CD14-positive monocyte (primary cell): ENCODE measurements around the gene CCDC33. TPM values are rescaled to one million over a fixed set of nuclear protein-coding genes. Genes with fewer than 3 reads are reported as not detected.

Source experiments
- DNase-seq, 3 donors: peaks; one replicate each; pipeline ENCODE4 v3.0.0-alpha.2; 2011 to 2022
- H2AFZ ChIP-seq: 2 replicates; pipeline ENCODE4 v1.6.0; 2012; ENCODE audit warnings: mild to moderate bottlenecking, low read depth, low read length, inconsistent platforms; ENCODE audit not compliant: insufficient read depth, poor library complexity, severe bottlenecking
- H3K27ac ChIP-seq, 2 donors: 1 replicate in 1 of 2; 2 replicates in 1 of 2; pipeline ENCODE4 v1.5.1; 2012 to 2013; ENCODE audit warnings: low read length in 2 of 2, control low read depth in 1 of 2, inconsistent platforms in 1 of 2, low read depth in 1 of 2, mild to moderate bottlenecking in 1 of 2
- H3K27me3 ChIP-seq, 2 donors: one replicate each; pipeline versions ENCODE4 v1.6.0 to v1.6.1; 2011 to 2013; ENCODE audit warnings: low read length in 2 of 2; ENCODE audit not compliant: control insufficient read depth in 2 of 2, insufficient read depth in 2 of 2
- H3K36me3 ChIP-seq, 2 donors: replicated peaks in 1 of 2; 1 replicate in 1 of 2; 2 replicates in 1 of 2; pipeline versions ENCODE4 v1.5.1 to v1.6.1; 2012 to 2013; ENCODE audit warnings: low read length in 2 of 2, control low read depth in 1 of 2, inconsistent platforms in 1 of 2, mild to moderate bottlenecking in 1 of 2; ENCODE audit not compliant: insufficient read depth in 2 of 2, control insufficient read depth in 1 of 2
- H3K4me1 ChIP-seq, 2 donors: 1 replicate in 1 of 2; 2 replicates in 1 of 2; pipeline versions ENCODE4 v1.5.1 to v1.6.1; 2012 to 2013; ENCODE audit warnings: low read length in 2 of 2, control low read depth in 1 of 2, inconsistent platforms in 1 of 2, mild to moderate bottlenecking in 1 of 2, moderate library complexity in 1 of 2; ENCODE audit not compliant: insufficient read depth in 2 of 2, control insufficient read depth in 1 of 2
- H3K4me2 ChIP-seq: replicated peaks from 2 replicates; pipeline ENCODE3; 2012; ENCODE audit warnings: low read length, moderate library complexity, mild to moderate bottlenecking; ENCODE audit not compliant: poor library complexity, severe bottlenecking; ENCODE audit errors: extremely low read depth
- H3K4me3 ChIP-seq, 3 experiments: fragments of 200-600 bp in 1 of 3; sonication (generic) in 1 of 3; replicated peaks in 1 of 3; 1 replicate in 2 of 3; 2 replicates in 1 of 3; pipeline ENCODE4 v1.5.1; 2011 to 2013; ENCODE audit warnings: low read length in 3 of 3, mild to moderate bottlenecking in 3 of 3, control low read depth in 2 of 3, low read depth in 2 of 3, inconsistent platforms in 1 of 3, moderate library complexity in 1 of 3
- H3K79me2 ChIP-seq: 2 replicates; pipeline ENCODE4 v1.6.0; 2012; ENCODE audit warnings: mild to moderate bottlenecking, control low read depth, inconsistent platforms, low read length, moderate library complexity; ENCODE audit not compliant: insufficient read depth
- H3K9ac ChIP-seq: 2 replicates; pipeline ENCODE4 v1.6.0; 2017; ENCODE audit warnings: low read length, mild to moderate bottlenecking; ENCODE audit not compliant: insufficient read depth, poor library complexity, severe bottlenecking
- H3K9me3 ChIP-seq, 2 donors: replicated peaks in 1 of 2; 1 replicate in 1 of 2; 2 replicates in 1 of 2; pipeline versions ENCODE4 v1.5.1 to v1.6.1; 2012 to 2013; ENCODE audit warnings: low read length in 2 of 2, control low read depth in 1 of 2; ENCODE audit not compliant: control insufficient read depth in 1 of 2, insufficient read depth in 1 of 2
- H4K20me1 ChIP-seq: 2 replicates; pipeline ENCODE4 v1.6.0; 2012; ENCODE audit warnings: mild to moderate bottlenecking, low read length, control low read depth, moderate library complexity; ENCODE audit not compliant: insufficient read depth
- H3K27ac Mint-ChIP-seq, 7 donors: one replicate each; pipeline ENCODE4 v1.8.0; 2020; ENCODE audit warnings: mild to moderate bottlenecking in 7 of 7, mixed read lengths in 7 of 7, moderate library complexity in 6 of 7, inconsistent platforms in 2 of 7
- H3K27me3 Mint-ChIP-seq, 3 donors: one replicate each; pipeline ENCODE4 v1.8.0; 2021 to 2022; ENCODE audit warnings: low read depth in 3 of 3, mild to moderate bottlenecking in 3 of 3, mixed read lengths in 3 of 3, moderate library complexity in 3 of 3, inconsistent platforms in 1 of 3
- H3K36me3 Mint-ChIP-seq, 2 donors: one replicate each; pipeline ENCODE4 v1.8.0; 2020; ENCODE audit warnings: mixed read lengths in 2 of 2, inconsistent platforms in 1 of 2, mild to moderate bottlenecking in 1 of 2
- H3K4me1 Mint-ChIP-seq: one replicate; pipeline ENCODE4 v1.8.0; 2020; ENCODE audit warnings: mild to moderate bottlenecking, mixed read lengths
- H3K4me3 Mint-ChIP-seq, 2 donors: one replicate each; pipeline ENCODE4 v1.8.0; 2020; ENCODE audit warnings: mild to moderate bottlenecking in 2 of 2, mixed read lengths in 2 of 2, moderate library complexity in 1 of 2
- H3K9me3 Mint-ChIP-seq, 7 donors: one replicate each; pipeline ENCODE4 v1.8.0; 2020 to 2022; ENCODE audit warnings: mixed read lengths in 7 of 7, mild to moderate bottlenecking in 6 of 7, moderate library complexity in 6 of 7, inconsistent platforms in 2 of 7
- WGBS: methylation state at CpG from one replicate; pipeline ENCODE4 v1.1.5; 2013; ENCODE audit warnings: missing lambda C conversion rate; ENCODE audit not compliant: insufficient coverage; 5-methylcytosine and 5-hydroxymethylcytosine counted together
- intact Hi-C, 2 donors: fragments of 100-400 bp; cut with micrococcal nuclease; formaldehyde crosslinking; loops; one replicate each; pipeline versions ENCODE4 v1.15.0 to v1.15.1; 2023
- polyA plus RNA-seq, 3 donors: library from polyadenylated mRNA; depleted of rRNA in 1 of 3; unstranded in 2 of 3; stranded (reverse) in 1 of 3; fragments of 300-500 nt in 2 of 3; fragments of >200 nt in 1 of 3; fragmentation: Illumina TruSeq in 2 of 3; gene quantifications; 1 replicate in 2 of 3; 2 replicates in 1 of 3; pipeline ENCODE4 v1.2.3, GENCODE V29; 2012 to 2021
- TF ChIP-seq, protein P1 (sequence below): fragments of 200-600 bp; IDR thresholded peaks from one replicate; pipeline ENCODE4 v1.8.0; 2022; ENCODE audit warnings: antibody characterized with exemption, mild to moderate bottlenecking

CCDC33 gene
- polyA plus RNA-seq, 3 donors: not detected

DNA sequence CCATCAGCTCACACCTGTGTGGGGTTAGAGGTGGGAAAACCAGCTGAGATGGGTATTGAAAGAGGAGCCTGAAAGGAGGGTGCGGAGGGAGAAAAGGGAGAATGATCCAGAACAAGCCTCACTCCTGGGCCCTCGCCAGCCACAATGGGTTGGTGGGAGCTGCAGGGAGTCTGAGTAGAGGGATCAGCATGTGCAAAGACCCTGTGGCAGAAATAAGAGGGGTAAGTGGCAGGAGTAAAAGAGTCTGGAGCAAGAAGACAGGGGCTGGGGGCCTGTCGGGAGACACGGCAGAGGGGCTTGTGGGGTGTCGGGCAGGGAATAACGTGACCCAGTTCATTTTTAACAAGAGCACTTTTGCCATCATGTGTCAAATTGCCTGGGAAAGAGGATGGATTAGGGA is 34.0 kb downstream of the CCDC33 start:
- Histone ChIP-seq H3K9ac (no peak overlapping the region), H3K36me3 (no peaks in the 10 kb centered on the region), H2AFZ (no peak overlapping the region), H3K9me3 (no peaks in the 10 kb centered on the region), H3K79me2 (no peaks in the 10 kb centered on the region), H3K4me2 (no peak overlapping the region), H3K27ac (no peak overlapping the region), H3K4me1 (no peaks in the 10 kb centered on the region), H3K4me3 (no peak overlapping the region), H3K27me3 (no peaks in the 10 kb centered on the region), H4K20me1 (no peaks in the 10 kb centered on the region)
- DNase-seq: no peak
- Mint-ChIP-seq H3K27me3 (peaks cover 17 to 20% (median 18%) of the 10 kb centered on the region in 3 donors), H3K9me3 (peaks cover 0 to 2% (median 0%) of the 10 kb centered on the region in 7 donors), H3K27ac (no peak overlapping the region), H3K4me3 (no peak overlapping the region), H3K36me3 (no peaks in the 10 kb centered on the region), H3K4me1 (no peaks in the 10 kb centered on the region)
- 93% methylated on average over 4 of the region's 6 CpGs for WGBS
- TF ChIP-seq, protein P1, sequence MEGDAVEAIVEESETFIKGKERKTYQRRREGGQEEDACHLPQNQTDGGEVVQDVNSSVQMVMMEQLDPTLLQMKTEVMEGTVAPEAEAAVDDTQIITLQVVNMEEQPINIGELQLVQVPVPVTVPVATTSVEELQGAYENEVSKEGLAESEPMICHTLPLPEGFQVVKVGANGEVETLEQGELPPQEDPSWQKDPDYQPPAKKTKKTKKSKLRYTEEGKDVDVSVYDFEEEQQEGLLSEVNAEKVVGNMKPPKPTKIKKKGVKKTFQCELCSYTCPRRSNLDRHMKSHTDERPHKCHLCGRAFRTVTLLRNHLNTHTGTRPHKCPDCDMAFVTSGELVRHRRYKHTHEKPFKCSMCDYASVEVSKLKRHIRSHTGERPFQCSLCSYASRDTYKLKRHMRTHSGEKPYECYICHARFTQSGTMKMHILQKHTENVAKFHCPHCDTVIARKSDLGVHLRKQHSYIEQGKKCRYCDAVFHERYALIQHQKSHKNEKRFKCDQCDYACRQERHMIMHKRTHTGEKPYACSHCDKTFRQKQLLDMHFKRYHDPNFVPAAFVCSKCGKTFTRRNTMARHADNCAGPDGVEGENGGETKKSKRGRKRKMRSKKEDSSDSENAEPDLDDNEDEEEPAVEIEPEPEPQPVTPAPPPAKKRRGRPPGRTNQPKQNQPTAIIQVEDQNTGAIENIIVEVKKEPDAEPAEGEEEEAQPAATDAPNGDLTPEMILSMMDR: no peak
- intact Hi-C loops: no loop called here

GRCh38 chr15:74270854-74271520 is 34.9 kb downstream of the CCDC33 start:
- Mint-ChIP-seq H3K4me3 (peak overlapping the region in 1 of 2 donors; percentile 33), H3K4me1 (no peaks in the 10 kb centered on the region), H3K9me3 (peaks cover 0 to 2% (median 0%) of the 10 kb centered on the region in 7 donors), H3K27me3 (peaks cover 18 to 20% (median 19%) of the 10 kb centered on the region in 3 donors), H3K36me3 (no peaks in the 10 kb centered on the region), H3K27ac (peak overlapping the region in 1 of 7 donors; percentile 38)
- 35% methylated on average over 12 of the region's 14 CpGs for WGBS
- H3K4me2 ChIP-seq: no peak overlapping the region
- no peak overlapping the region for H3K9ac ChIP-seq
- H3K36me3 ChIP-seq: no peaks in the 10 kb centered on the region
- no peaks in the 10 kb centered on the region for H4K20me1 ChIP-seq
- no peak for DNase-seq
- intact Hi-C loops: no loop called here
- no peak overlapping the region for H3K27ac ChIP-seq
- TF ChIP-seq, protein P1: no peak
- H3K4me3 ChIP-seq: no peak overlapping the region
- H3K27me3 ChIP-seq: no peaks in the 10 kb centered on the region
- no peaks in the 10 kb centered on the region for H3K9me3 ChIP-seq
- no peaks in the 10 kb centered on the region for H3K4me1 ChIP-seq
- H2AFZ ChIP-seq: no peak overlapping the region
- H3K79me2 ChIP-seq: no peaks in the 10 kb centered on the region
